Hepatocyte (in vitro differentiated cells): ENCODE results near the gene IFNGR2.

Source experiments
- CTCF ChIP-seq: fragments of 200-600 bp; sonication (generic); IDR thresholded peaks from 2 replicates; pipeline ENCODE4 v1.5.1; 2016; ENCODE audit warnings: antibody characterized with exemption, mild to moderate bottlenecking; ENCODE audit not compliant: poor library complexity
- EZH2 ChIP-seq: fragments of 200-600 bp; sonication (generic); IDR thresholded peaks from 2 replicates; pipeline ENCODE4 v1.6.1; 2016; ENCODE audit warnings: antibody characterized with exemption, mild to moderate bottlenecking, borderline replicate concordance

- TF ChIP-seq CTCF: no peak
- TF ChIP-seq EZH2: no peak
These were observed 10.9 kb downstream of the IFNGR2 start for GRCh38 chr21:33414068-33414467.
